Activated T-cell treated with anti-CD3 and anti-CD28 coated beads, Interleukin-2, amount 50 U/mL, for 1 hour (primary cell): ENCODE measurements around the gene SLC6A13.
"Not testable (repeated sequence)": the region's sequence is repeated elsewhere in the genome, so short reads cannot be mapped to it uniquely, and the experiment has no call there.

Source experiments
- DNase-seq: peaks from one replicate; pipeline ENCODE4 v3.0.0-alpha.2; 2020

Gene SLC6A13

DNA sequence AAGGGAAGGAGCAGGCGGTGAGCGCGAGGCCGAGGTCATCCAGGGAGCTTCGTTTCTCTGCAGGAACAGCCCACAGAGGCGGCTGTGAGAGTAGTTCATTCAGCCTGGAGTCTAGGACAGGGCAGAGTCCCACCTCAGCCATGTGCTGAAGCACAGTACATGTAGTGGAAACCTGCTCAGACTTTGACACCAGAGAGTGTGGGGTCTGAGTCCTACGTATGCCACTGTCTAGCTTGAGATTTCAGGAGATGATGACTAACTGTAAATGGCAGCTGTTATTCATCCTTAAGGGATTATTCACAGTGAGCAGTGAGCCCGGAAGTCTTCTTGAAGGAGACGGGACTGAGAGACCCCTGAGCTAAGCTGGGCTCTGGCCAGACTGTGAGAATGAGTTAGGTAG is 938 bp upstream of the SLC6A13 start:
- no peak for DNase-seq

DNA sequence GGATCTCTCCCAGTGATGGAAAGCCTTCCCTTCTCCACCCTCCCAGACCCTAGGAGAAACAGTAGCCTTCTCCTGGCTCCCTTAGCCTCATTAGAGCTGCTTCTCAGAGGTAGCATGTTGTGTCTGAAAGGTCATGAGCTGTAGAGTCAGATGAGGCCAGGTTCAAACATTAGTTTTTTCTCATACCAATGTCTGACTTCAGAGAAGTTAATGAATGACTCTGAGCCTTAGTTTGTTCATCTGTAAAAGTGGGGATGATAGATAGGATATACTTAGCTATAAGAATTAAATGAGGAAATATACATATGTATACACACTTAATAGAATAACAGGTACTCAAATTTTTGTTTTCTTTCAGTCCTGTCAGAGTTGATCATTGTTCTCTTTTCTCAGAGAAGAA is 523 bp downstream of the SLC6A13 start:
- no peak for DNase-seq

DNA sequence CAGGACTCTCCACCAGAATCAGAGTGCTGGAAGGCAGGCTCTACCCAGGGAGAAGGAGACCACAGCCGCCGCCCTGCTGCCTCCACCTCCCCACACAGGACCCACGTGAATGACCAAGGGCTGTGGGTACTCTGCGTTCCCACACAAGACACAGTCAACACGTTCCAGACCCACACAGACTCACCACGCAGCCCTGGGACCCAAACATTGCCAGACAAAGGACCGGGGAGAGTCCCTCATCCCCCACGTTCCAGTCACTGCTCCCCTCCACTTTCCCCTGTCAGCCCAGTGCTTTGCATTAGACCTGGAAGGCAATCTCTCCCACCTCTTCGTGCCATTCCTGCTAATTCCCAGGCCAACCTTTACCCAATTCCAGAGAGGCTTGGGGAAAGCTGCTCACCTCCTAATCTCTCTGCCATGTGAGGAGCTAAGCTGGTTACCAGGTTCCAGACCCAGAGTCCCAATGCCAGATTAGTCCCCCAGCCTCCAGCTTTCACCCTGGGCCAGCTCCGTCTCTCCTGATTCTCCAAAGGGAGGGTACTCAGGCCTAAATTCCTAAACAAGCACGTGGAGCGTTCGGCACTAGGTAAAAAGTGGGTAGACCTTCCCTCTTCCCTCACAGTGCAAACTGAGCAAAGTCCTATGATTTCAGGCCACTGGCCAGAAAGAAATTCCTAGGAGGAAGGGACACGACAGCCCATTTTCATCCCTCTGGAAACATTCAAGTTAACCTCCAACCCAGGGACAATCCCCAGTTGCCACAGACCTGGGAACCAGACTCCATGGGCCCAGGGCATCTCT is 4.9 kb downstream of the SLC6A13 start:
- DNase-seq = no peak

DNA sequence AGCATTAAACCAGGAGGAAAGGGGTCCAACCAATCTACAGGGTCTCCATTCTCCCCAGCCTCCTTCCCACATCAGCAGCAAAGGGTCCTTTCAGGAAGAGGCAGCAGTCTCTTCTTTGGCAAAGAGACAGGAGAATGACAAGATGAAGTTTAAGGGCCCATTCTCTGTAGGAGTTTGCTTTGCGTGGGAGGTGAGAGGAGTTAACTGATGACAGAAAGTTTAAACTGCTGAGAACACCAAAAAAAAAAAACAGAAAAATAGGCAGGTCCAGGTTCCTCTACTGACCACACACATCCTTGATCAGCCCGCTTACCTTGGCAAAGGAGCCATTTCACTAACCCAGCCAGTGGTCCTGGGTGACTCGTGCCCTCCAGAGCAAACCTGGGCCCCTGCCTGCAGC is 5.7 kb downstream of the SLC6A13 start:
- DNase-seq = no peak

DNA sequence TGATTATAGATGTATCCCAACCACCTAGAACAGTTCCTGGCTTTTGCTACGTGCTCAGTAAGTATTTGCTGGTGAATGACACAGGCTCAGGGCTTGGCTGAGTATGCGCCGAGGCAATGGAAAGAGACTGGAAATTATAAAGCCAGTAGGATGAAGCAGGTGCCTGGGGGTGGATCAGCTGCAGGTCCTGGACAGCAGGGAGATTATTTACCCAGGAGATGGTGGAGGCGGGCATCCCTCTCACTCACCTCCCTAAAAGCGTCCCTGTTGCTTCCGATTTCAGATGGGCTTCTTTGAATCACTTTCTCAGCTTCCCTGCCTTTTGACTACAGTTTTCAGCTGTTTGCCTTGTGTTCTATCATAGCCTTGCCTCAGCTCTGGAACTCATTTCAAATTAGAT is 6.4 kb downstream of the SLC6A13 start:
- DNase-seq = no peak

DNA sequence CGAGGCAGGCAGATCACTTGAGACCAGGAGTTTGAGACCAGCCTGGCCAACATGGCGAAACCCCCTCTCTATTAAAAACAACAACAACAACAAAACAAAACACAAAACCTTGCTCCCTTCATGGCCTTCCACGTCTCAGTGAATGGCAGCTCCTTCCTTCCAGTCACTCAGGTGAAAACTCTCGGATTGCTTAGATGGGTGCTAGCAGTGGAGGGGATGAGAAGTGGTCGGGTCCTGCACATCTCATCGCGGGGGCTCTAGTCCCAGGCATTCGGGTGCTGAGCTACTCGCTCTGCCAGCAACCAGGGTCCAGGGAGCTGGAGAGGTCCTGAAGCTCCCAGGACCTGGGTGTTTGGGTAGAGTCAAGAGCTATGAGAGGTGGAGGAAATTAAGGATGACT is 7.7 kb downstream of the SLC6A13 start:
- DNase-seq = no peak

DNA sequence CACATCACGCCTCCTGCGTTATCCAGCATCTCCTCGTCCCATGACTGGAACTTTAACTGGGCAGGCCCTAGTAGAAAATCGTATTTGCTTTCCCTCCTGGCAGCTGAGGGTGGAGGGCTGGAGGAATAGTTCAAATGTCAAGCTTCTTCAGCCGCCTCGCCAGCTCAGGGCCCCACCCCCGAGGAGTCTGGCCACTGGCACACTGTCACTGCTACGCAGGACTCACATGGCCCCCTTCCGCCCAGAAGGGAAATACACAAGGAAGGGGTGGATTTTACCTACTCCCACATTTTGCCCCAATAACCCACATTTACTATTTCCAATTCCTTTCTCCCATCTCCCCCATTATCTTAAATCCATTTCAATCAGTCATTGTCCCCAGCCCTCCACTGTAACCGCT is 8.6 kb downstream of the SLC6A13 start:
- DNase-seq = no peak

DNA sequence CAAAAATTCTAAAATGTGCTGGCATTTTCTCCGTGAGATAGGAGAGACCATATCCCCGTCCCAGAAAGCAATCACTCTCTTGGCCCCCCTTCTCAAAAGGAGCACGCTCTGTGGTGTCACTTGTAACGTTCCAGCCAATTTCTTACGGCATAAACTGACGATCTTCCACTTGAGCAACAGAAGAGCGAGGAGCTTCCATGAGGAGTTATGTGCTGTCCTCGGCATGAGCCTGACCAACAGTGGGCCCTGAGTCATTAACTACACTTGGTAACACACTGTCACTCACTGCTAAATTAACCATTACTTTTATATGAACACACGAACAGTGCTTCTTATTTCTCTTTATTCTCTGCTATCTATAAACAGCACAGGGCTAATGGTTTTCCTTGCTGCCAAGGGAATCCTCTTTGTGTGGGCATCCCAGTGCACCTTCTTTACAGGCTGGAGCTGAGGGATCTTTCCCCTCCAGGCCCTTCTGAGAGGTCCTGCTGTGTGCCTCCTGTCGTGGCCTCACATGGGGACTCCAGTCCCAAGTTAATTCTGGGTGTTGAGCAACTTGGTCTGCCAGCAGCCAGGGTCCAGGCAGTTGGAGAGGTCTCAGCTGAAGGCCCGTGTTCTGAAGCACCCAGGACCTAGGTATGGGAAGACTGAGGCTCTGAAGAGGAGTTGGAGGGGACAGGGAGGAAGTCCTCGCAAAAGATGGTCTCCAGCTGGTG is 9.4 kb downstream of the SLC6A13 start:
- DNase-seq = no peak

DNA sequence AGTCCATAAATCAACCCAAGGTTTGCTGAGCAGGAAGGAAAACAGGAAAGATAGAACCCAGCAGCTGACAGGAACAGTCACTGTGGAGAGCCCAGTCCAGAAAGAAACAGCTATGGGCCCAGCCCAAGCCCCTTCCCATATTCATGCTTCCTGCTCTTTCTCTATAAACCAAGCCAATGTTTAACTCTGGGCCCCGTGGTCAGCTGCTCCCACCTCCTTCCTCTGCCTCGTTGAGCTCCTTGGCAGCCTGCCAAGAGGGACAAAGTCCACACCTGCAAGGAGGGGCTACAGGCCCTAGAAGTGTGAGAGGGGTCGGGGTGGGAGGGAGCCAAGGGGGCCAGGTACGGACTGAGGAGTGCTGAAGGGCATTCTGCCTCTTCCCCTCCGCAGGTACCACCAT is 10.0 kb downstream of the SLC6A13 start:
- no peak for DNase-seq

DNA sequence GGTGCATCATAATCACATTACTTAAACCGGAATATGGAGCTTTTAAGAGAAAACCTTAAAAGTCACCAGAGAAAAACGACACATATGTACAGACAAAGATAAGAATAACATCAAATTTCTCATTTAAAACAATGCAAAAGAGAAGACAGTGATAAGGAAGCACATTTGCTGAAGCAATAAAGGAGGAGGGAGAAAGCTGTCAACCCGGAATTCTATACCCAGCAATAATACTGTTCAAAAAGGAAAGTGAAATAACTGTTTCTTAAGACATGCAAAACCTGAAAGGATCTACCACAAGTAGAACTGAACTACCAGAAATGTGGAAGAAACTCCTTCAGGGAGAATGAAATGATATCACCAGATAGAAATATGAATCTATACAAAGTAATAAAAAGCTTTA is 15.4 kb downstream of the SLC6A13 start:
- no peak for DNase-seq

DNA sequence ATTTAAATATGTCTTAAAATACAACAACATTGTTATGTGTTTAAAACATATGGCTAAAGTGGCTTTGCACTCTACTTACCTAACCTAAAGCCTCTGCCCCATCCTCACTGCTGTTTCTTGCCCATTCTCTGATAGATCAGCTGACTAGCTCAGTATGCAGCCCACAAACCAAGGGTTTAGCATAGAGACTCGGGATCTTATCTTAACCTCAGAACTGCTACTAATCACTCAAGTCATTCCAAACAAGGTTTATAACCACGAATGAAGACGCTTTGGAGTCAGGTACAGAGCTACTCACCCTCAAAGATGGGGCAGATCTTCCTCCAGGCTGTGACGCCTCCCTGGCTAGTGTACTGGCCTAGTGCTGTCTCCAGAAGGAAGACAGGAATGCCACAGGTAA is 19.3 kb downstream of the SLC6A13 start:
- DNase-seq = no peak

DNA sequence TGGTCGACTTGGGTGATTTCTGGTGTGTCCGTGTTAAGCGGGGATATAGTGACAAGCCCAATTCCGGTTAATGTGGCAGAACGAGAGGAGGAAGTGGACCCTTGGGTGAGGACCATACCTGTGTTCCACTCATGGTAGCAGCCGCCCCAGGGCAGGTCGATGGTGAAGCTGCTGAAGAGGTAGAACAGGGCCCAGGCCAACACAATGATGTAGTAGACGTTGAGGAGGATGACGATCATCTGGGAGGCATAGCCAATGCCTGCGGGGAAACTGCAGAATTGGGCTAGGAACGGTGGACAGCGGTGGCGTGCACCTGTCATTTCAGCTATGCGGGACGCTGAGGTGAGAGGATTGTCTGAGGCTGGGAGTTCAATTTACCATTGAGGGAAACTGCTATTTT is 20.1 kb downstream of the SLC6A13 start:
- DNase-seq = no peak

DNA sequence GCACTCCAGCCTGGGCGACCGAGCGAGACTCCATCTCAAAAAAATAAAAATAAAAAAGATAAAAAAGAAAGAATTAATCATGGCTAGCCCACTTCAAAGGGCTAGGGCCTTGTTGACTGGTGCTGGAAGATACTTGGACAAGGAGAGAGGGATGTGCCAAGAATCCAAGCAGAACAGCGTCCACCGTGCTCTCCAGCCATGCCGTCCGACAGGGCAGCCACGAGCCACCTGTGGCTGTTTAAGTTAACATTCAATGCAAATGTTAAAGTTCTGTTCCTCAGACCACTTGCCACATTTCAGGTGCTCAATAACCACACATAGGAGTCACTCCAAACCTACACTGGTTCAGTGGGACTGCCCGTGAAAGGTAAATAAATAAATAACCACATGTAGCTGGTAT is 21.4 kb downstream of the SLC6A13 start:
- no peak for DNase-seq

DNA sequence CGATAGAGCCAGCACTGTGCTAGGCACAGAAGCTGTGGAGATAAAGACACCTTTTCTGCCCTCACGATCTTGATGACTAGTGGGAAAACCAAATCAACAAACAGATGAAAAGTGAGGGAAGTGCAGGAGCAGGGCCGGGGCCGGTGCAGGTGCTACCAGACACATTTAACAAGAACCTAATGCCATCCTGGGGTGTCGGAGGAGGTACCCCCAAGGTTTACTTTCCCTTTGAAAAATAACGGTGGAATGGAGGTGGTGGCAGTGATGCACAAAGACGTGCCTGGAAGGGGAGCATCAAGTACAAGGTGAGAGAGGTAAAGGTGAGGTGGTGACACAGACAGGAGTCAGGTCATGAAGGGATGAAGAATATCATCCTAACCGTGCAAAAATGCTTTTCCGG is 22.1 kb downstream of the SLC6A13 start:
- no peak for DNase-seq

DNA sequence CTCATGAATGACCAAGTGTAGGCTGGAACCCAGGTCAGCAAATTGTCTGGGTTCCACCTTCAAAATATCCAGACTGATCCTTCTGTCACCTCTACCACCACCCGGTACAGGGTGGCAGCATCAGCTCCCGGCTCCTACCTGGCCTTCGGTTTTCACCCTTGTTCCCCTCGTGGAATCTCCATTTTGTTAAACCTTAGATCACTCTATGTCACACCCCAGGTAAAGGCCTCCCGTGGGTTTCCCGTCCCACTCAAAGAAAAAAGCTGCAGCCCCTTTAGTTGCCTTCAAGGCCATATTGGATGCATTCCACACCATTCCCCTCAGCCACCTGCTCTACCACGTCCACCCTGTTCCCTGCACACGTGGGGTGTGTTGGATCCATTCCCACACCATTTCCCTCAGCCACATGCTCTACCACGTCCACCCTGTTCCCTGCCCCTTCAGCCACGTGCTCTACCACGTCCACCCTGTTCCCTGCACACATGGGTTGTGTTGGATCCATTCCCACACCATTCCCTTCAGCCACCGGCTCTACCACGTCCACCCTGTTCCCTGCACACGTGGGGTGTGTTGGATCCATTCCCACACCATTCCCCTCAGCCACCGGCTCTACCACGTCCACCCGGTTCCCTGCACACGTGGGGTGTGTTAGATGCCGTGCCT is 23.8 kb downstream of the SLC6A13 start:
- DNase-seq = no peak

DNA sequence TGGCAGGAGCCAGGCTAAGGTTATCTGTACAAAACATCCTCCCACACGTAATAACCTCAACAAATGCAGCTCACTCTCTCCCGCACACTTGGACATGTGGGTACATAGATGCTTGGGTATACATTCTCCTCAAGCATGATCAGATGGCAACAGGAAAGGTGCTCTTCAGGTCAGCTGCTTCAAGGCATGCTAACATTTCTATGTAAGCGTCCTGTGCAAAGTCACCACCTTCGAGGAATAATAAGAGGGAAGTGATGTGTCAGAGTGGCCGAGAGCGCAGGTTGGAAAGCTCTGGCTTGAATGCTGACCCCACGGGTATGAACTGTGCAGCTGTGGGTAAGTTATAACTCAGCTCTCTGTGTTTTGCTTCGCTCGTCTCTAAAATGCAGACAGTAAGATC is 24.5 kb downstream of the SLC6A13 start:
- DNase-seq = no peak

DNA sequence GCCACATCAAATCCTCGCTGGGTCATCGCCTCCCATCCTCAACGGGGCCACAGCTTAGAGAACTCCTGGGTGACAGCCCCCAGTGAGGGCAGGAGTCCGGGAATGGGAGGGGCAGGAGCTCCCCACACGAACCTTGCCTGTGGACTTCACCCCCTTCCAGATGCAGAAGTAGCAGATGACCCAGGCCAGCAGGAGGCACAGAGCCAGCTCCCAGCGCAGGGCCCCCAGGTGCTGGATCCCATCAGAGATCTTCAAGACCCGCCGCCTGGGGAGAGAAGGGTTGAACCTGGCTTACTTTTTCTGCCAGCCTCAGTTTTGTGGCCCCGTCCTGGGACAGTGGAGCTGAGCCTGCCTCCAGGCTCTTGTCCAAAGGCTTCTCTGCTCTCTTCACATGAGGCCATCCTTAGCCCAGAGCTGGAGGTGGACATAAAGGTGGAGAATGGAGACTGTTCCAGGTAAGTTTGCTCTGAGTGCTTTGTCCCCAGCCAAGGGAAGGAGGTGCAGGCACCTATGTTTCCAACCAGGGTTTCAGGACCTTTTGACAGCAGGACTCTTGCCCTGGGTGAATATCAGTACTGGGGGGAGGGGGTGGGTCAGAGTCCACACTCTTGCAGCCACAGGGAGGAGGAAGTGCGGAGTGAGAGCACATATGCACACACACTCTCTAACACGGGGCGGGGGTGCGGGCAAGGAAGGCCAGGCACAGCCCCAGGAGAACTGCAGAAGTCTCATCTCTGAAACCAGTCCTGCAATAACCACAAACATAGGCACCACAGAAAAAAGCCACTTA is 25.4 kb downstream of the SLC6A13 start:
- no peak for DNase-seq

DNA sequence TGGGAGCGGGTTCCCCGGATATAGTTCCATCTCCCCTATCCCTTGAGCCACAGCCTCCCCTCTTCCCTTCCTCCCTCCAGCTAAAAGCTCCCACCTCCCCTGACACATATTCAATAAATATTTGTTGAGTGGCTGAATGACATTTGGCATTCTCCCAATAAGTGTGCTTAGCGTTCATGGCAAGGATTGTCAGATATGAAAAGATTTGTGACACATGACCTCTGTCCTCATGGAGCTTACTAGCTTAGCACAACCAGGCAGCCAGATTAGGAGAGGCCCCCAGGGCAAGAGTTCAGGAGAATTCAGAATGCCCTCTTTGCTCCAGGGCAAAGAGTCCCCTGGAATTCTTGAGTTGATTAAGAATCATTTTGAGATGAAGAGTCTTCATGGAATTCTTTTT is 26.2 kb downstream of the SLC6A13 start:
- DNase-seq = no peak

DNA sequence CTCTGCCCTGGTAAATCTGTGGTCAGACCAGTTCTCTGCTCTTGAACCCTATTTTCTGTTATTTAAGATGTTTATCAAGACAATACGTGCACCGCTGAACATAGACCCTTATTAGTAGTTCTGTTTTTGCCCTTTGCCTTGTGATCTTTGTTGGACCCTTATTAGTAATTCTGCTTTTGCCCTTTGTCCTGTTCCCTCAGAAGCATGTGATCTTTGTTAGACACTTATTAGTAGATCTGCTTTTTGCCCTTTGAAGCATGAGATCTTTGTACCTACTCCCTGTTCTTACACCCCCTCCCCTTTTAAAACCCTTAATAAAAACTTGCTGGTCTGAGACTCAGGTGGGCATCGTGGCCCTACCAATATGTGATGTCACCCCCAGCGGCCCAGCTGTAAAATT is 26.7 kb downstream of the SLC6A13 start:
- not testable (repeated sequence) for DNase-seq

DNA sequence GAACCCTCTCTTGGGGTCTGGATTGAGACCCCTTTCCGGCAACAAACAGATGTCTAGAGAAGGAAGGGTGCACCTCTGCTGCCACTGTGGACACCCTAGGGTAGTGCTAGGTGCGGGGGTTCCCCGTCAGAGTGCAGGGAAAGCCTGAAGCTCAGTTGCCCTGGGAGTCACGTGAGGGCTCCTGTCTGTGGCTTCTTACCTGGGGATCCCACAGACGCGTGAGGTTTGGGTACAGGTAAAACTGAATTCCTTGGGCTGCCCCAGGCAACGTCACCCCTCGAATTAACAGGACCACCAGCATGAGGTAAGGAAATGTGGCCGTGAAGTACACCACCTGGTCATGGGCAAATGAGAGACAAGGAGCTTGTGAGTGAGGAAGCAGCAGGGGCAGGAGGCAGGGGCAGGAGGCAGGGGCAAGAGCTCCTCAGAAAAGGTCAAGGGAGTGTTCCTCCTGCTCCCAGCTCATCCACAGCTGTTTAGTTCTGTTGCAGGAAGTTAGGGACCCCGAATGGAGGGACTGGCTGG is 27.7 kb downstream of the SLC6A13 start:
- DNase-seq = no peak

DNA sequence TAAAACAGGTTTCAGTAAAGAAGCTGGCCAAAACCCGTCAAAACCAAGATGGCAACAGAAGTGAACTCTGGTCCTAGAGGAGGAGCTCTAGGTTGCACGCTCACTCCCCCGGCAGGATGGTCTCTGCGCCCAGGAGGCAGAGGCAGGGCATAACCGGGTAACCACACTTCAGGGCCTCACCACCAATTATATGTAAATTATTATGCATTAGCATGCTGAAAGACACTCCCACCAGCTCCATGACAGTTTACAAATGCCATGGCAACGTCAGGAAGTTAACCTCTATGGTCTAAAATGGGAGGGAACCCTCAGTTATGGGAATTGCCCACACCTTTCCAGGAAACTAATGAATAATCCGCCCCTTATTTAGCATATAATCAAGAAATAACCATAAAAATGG is 28.6 kb downstream of the SLC6A13 start:
- DNase-seq = no peak

DNA sequence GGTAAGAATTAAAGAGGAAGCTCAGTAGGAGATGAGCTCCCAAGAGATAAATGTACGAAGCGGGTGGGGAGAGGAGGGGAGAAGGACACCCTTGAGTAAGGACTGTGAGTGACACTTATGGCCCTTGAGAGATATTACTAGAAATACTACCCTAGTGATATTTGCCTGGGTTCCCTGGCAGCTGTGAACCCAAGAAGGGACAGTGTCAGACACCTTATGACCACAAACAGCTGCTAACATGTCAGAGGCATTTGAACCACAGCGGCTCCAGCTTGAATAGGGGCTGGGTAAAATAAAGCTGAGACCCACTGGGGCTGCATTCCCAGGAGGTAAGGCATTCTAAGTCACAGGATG is 29.0 kb downstream of the SLC6A13 start:
- DNase-seq = no peak
